HepG2 (cell line): ENCODE measurements around the gene MVP. TPM values are rescaled to one million over a fixed set of nuclear protein-coding genes. Genes with fewer than 3 reads are reported as not detected.

Source experiments
- ARHGAP35 ChIP-seq: sonication (generic); formaldehyde crosslinking; IDR thresholded peaks from 2 replicates; pipeline ENCODE4 v1.9.0; 2022; ENCODE audit warnings: mild to moderate bottlenecking, inconsistent platforms, moderate library complexity, missing genetic modification reagents, borderline replicate concordance
- HDAC2 ChIP-seq: sonication (generic); formaldehyde crosslinking; IDR thresholded peaks from 2 replicates; pipeline ENCODE4 v1.4.0; 2020; ENCODE audit warnings: missing genetic modification reagents
- KDM4B ChIP-seq: sonication (generic); formaldehyde crosslinking; IDR thresholded peaks from 2 replicates; pipeline ENCODE4 v1.4.0; 2020; ENCODE audit warnings: missing genetic modification reagents
- KLF15 ChIP-seq: sonication (generic); formaldehyde crosslinking; IDR thresholded peaks from 2 replicates; pipeline ENCODE4 v1.8.1; 2023; ENCODE audit warnings: borderline replicate concordance, mild to moderate bottlenecking, inconsistent platforms, missing genetic modification reagents, mixed read lengths
- MEIS2 ChIP-seq: sonication (generic); formaldehyde crosslinking; IDR thresholded peaks from 2 replicates; pipeline ENCODE4 v1.9.0; 2021; ENCODE audit warnings: mild to moderate bottlenecking, missing genetic modification reagents
- NAIF1 ChIP-seq: sonication (generic); formaldehyde crosslinking; IDR thresholded peaks from 2 replicates; pipeline ENCODE4 v1.5.0; 2020; ENCODE audit warnings: mild to moderate bottlenecking, missing genetic modification reagents, borderline replicate concordance
- PATZ1 ChIP-seq: sonication (generic); formaldehyde crosslinking; IDR thresholded peaks from 2 replicates; pipeline ENCODE4 v1.4.0; 2020; ENCODE audit warnings: missing genetic modification reagents
- RAD21 ChIP-seq: fragments of 450-650 bp; formaldehyde crosslinking; IDR thresholded peaks from 2 replicates; pipeline ENCODE4 v1.5.0; 2020; ENCODE audit warnings: mild to moderate bottlenecking
- RBM22 ChIP-seq: fragments of 200-400 bp; formaldehyde crosslinking; optimal IDR thresholded peaks from 2 replicates; pipeline ENCODE3; 2017; ENCODE audit warnings: mild to moderate bottlenecking, low read length, moderate library complexity
- RBM39 ChIP-seq: fragments of 200-400 bp; formaldehyde crosslinking; IDR thresholded peaks from one replicate; pipeline ENCODE4 v1.6.1; 2018; ENCODE audit warnings: antibody characterized with exemption, mild to moderate bottlenecking, low read depth, low read length; ENCODE audit not compliant: poor library complexity, severe bottlenecking
- SP1 ChIP-seq, 2 experiments: fragments of 450-650 bp in 1 of 2; sonication (generic) in 1 of 2; formaldehyde crosslinking in 1 of 2; IDR thresholded peaks; 2 replicates each; pipeline versions ENCODE4 v1.4.0 to v1.6.1; 2016 to 2020; ENCODE audit warnings: missing genetic modification reagents in 1 of 2
- SP5 ChIP-seq: IDR thresholded peaks from 2 replicates; pipeline ENCODE4 v1.6.1; 2016; ENCODE audit warnings: low read depth, borderline replicate concordance
- SRF ChIP-seq: IDR thresholded peaks from 2 replicates; pipeline ENCODE4 v1.6.1; 2011; ENCODE audit warnings: mild to moderate bottlenecking, low read depth, low read length, moderate library complexity
- TARDBP ChIP-seq: sonication (generic); formaldehyde crosslinking; IDR thresholded peaks from 2 replicates; pipeline ENCODE4 v1.8.0; 2022; ENCODE audit warnings: mild to moderate bottlenecking, missing genetic modification reagents
- TRIM24 ChIP-seq: sonication (generic); formaldehyde crosslinking; IDR thresholded peaks from 2 replicates; pipeline ENCODE4 v1.8.0; 2022; ENCODE audit warnings: mild to moderate bottlenecking, missing genetic modification reagents
- XRCC5 ChIP-seq: fragments of 200-400 bp; formaldehyde crosslinking; optimal IDR thresholded peaks from 2 replicates; pipeline ENCODE3; 2017; ENCODE audit warnings: mild to moderate bottlenecking, low read length
- ZFP62 ChIP-seq: sonication (generic); formaldehyde crosslinking; IDR thresholded peaks from 2 replicates; pipeline ENCODE4 v1.4.0; 2020; ENCODE audit warnings: missing genetic modification reagents
- ZNF33B ChIP-seq: sonication (generic); formaldehyde crosslinking; IDR thresholded peaks from 2 replicates; pipeline ENCODE4 v1.5.1; 2020; ENCODE audit warnings: mild to moderate bottlenecking, missing genetic modification reagents
- ZNF574 ChIP-seq: sonication (generic); formaldehyde crosslinking; IDR thresholded peaks from 2 replicates; pipeline ENCODE4 v1.4.0; 2020; ENCODE audit warnings: missing genetic modification reagents
- polyA plus RNA-seq, 8 experiments: library from polyadenylated mRNA; depleted of rRNA in 3 of 8; stranded (reverse) in 7 of 8; unstranded in 1 of 8; fragments of >200 nt; fragmentation: Illumina TruSeq in 4 of 8; extraction: Trizol in 4 of 8; gene quantifications; 2 replicates each; pipeline versions ENCODE4 v1.2.1 to v1.2.3, GENCODE V29; 2011 to 2016; ENCODE audit warnings: low read depth in 4 of 8, missing spikeins in 1 of 8, mixed read lengths in 1 of 8; ENCODE audit not compliant: insufficient read depth in 1 of 8
- total RNA-seq, 5 experiments: library from RNA; depleted of rRNA; stranded (reverse); fragments of >200 nt; fragmentation: Illumina TruSeq; extraction: Trizol; gene quantifications; 2 replicates each; pipeline ENCODE4 v1.2.3, GENCODE V29; 2016; ENCODE audit warnings: low read depth in 1 of 5

MVP gene
- total and polyA plus RNA-seq, 2 of the 13 experiments (the other 11 are each of a cell fraction or from before 2014, with no cell fraction given), result 22.9 to 43.5 TPM

- 0 out of 2 replicates have a peak, but pooled peaks have one; percentile 16 for TF ChIP-seq SP5
- peak; percentile 17; the same call in 1 of the 2 replicates for TF ChIP-seq PATZ1 (CRISPR knock-in tag)
- TF ChIP-seq KLF15 (CRISPR knock-in tag), result no peak
- TF ChIP-seq RBM22, result no peak
- peak; percentile 99 for TF ChIP-seq XRCC5
- 0 out of 2 replicates have a peak, but pooled peaks have one; percentile 52 for TF ChIP-seq TARDBP (CRISPR knock-in tag)
- TF ChIP-seq RAD21 (CRISPR knock-in tag), result peak; percentile 93
- TF ChIP-seq ZNF574 (CRISPR knock-in tag), result peak; percentile 79
- TF ChIP-seq ZNF33B (CRISPR knock-in tag), result peak; percentile 77; the same call in 1 of the 2 replicates
- no peak for TF ChIP-seq RBM39
- no peak for TF ChIP-seq NAIF1 (CRISPR knock-in tag)
- no peak for TF ChIP-seq SP1 (IDR thresholded peaks at IDR 0.05)
- peak; percentile 60 for TF ChIP-seq SP1 (CRISPR knock-in tag; IDR thresholded peaks at IDR 0.05)
- TF ChIP-seq MEIS2 (CRISPR knock-in tag), result no peak
- TF ChIP-seq TRIM24 (CRISPR knock-in tag), result no peak
- no peak for TF ChIP-seq SRF
- peak; percentile 77; the same call in 1 of the 2 replicates for TF ChIP-seq HDAC2 (CRISPR knock-in tag)
- 0 out of 2 replicates have a peak, but pooled peaks have one; percentile 73 for TF ChIP-seq KDM4B
- TF ChIP-seq ARHGAP35 (CRISPR knock-in tag), result 0 out of 2 replicates have a peak, but pooled peaks have one; percentile 46
- TF ChIP-seq ZFP62 (CRISPR knock-in tag), result no peak
These were observed 35.3 kb upstream of the MVP start (continued) for GRCh38 chr16:29784901-29785500.
